Mesothelial cell of epicardium (in vitro differentiated cells): Measurements from ENCODE around the gene ZFY. TPM values are rescaled to one million over a fixed set of nuclear protein-coding genes. Genes with fewer than 3 reads are reported as not detected.
"Not testable (repeated sequence)": the region's sequence is repeated elsewhere in the genome, so short reads cannot be mapped to it uniquely, and the experiment has no call there.

Experiments used
- DNase-seq, 2 experiments: peaks; one replicate each; pipeline ENCODE4 v3.0.0; 2021; ENCODE audit warnings: low spot score in 2 of 2; ENCODE audit not compliant: unreplicated experiment in 2 of 2
- H3K27ac Mint-ChIP-seq: 2 replicates; pipeline ENCODE4 v1.8.0; 2021; ENCODE audit warnings: mixed read lengths
- H3K27me3 Mint-ChIP-seq: 2 replicates; pipeline ENCODE4 v1.8.0; 2021; ENCODE audit warnings: low read depth, mixed read lengths
- H3K36me3 Mint-ChIP-seq: 2 replicates; pipeline ENCODE4 v1.8.0; 2021; ENCODE audit warnings: mixed read lengths
- H3K4me1 Mint-ChIP-seq: 2 replicates; pipeline ENCODE4 v1.8.0; 2021; ENCODE audit warnings: mixed read lengths
- H3K4me3 Mint-ChIP-seq: 2 replicates; pipeline ENCODE4 v1.8.0; 2021; ENCODE audit warnings: mild to moderate bottlenecking, moderate library complexity, mixed read lengths
- H3K9me3 Mint-ChIP-seq: 2 replicates; pipeline ENCODE4 v1.8.0; 2021; ENCODE audit warnings: mixed read lengths
- total RNA-seq: library from RNA; stranded (reverse); gene quantifications from 3 replicates; pipeline ENCODE4 v1.2.1, GENCODE V29; 2021
- TF ChIP-seq, protein P1 (sequence below): fragments of 200-600 bp; sonication (generic); IDR thresholded peaks from one replicate; pipeline ENCODE4 v1.5.0; 2021; ENCODE audit warnings: antibody characterized with exemption; ENCODE audit not compliant: unreplicated experiment

ZFY gene
- total RNA-seq, 1 donor from 2014 or later, result not detected

GRCh38 chrY:3002680-3003515 lies 67.7 kb downstream of the ZFY start:
- Mint-ChIP-seq H3K9me3 (no peaks in the 10 kb centered on the region), H3K4me3 (no peak overlapping the region), H3K36me3 (no peaks in the 10 kb centered on the region), H3K27me3 (no peaks in the 10 kb centered on the region), H3K27ac (no peak overlapping the region), H3K4me1 (no peaks in the 10 kb centered on the region)
- TF ChIP-seq, protein P1, sequence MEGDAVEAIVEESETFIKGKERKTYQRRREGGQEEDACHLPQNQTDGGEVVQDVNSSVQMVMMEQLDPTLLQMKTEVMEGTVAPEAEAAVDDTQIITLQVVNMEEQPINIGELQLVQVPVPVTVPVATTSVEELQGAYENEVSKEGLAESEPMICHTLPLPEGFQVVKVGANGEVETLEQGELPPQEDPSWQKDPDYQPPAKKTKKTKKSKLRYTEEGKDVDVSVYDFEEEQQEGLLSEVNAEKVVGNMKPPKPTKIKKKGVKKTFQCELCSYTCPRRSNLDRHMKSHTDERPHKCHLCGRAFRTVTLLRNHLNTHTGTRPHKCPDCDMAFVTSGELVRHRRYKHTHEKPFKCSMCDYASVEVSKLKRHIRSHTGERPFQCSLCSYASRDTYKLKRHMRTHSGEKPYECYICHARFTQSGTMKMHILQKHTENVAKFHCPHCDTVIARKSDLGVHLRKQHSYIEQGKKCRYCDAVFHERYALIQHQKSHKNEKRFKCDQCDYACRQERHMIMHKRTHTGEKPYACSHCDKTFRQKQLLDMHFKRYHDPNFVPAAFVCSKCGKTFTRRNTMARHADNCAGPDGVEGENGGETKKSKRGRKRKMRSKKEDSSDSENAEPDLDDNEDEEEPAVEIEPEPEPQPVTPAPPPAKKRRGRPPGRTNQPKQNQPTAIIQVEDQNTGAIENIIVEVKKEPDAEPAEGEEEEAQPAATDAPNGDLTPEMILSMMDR, result no peak
- no peak for DNase-seq

DNA sequence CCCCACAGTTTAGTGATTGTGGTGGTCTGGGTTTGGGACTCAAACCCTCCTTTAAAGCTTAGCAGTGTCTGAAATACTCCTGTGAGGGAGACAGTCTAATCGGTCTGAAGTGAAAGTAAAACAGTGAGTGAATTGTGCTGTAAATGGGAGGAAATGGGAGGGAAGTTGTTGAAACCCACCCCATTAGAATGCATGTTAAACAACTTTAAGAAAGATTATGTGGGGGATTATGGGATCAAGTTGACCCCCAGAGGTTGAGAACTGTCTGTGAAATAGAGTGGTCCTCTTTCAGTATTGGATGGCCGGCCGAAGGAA lies 68.3 kb downstream of the ZFY start:
- Mint-ChIP-seq H3K4me3 (no peak overlapping the region), H3K9me3 (no peaks in the 10 kb centered on the region), H3K36me3 (no peaks in the 10 kb centered on the region), H3K27ac (no peak overlapping the region), H3K27me3 (no peaks in the 10 kb centered on the region), H3K4me1 (no peaks in the 10 kb centered on the region)
- no peak for DNase-seq
- TF ChIP-seq, protein P1, result no peak

- Mint-ChIP-seq H3K36me3 (no peaks in the 10 kb centered on the region), H3K4me3 (no peak overlapping the region), H3K27ac (no peak overlapping the region), H3K4me1 (no peaks in the 10 kb centered on the region), H3K27me3 (no peaks in the 10 kb centered on the region), H3K9me3 (no peaks in the 10 kb centered on the region)
- TF ChIP-seq, protein P1, result no peak
- no peak for DNase-seq
Observed at GRCh38 chrY:3003846-3004245, 68.7 kb downstream of the ZFY start.

GRCh38 chrY:3006031-3006430 lies 70.8 kb downstream of the ZFY start:
- H3K27me3 Mint-ChIP-seq, DNase-seq, H3K4me1 Mint-ChIP-seq, H3K4me3 Mint-ChIP-seq, H3K27ac Mint-ChIP-seq, H3K9me3 Mint-ChIP-seq, H3K36me3 Mint-ChIP-seq: not testable (repeated sequence)

GRCh38 chrY:3007967-3008366 lies 72.8 kb downstream of the ZFY start:
- Mint-ChIP-seq H3K27ac (no peak overlapping the region), H3K9me3 (no peaks in the 10 kb centered on the region), H3K36me3 (no peaks in the 10 kb centered on the region), H3K4me1 (no peaks in the 10 kb centered on the region), H3K4me3 (no peak overlapping the region), H3K27me3 (no peaks in the 10 kb centered on the region)
- TF ChIP-seq, protein P1, result no peak
- no peak for DNase-seq

DNA sequence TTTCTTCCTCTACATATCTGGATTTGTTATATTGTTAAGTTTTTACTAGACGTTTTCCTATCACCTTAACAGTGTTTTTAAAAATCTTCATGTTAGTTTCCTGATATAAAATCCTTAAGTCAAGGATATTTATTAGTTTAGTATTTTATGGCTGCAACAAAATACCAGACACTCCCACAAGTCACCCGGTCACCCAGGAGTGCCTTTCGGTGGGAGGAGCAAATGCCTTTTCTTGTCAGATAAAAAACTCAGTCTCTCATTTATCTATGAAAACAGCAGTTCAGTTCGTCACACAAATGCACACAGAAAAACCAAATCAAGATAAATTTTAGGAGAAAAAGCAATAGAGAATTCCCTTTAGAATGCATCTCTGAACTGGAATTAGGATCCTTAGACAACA lies 77.0 kb downstream of the ZFY start:
- Mint-ChIP-seq H3K27ac (no peak overlapping the region), H3K36me3 (no peaks in the 10 kb centered on the region), H3K4me1 (no peaks in the 10 kb centered on the region), H3K9me3 (no peaks in the 10 kb centered on the region), H3K4me3 (no peak overlapping the region), H3K27me3 (no peaks in the 10 kb centered on the region)
- TF ChIP-seq, protein P1, result no peak
- DNase-seq, result no peak
